Panc1 (cell line): ENCODE data around the gene GPR137.

Experiments
- CTCF ChIP-seq: fragments of 450-650 bp; IDR thresholded peaks from 2 replicates; pipeline ENCODE4 v1.5.1; 2017; ENCODE audit warnings: mild to moderate bottlenecking
- POLR2AphosphoS5 ChIP-seq: IDR thresholded peaks from 2 replicates; pipeline ENCODE4 v1.6.1; 2012; ENCODE audit warnings: mild to moderate bottlenecking, low read depth, low read length, moderate library complexity
- SIN3A ChIP-seq: IDR thresholded peaks from 2 replicates; pipeline ENCODE4 v1.6.1; 2012; ENCODE audit warnings: low read depth, mild to moderate bottlenecking, low read length, moderate library complexity, borderline replicate concordance; ENCODE audit not compliant: insufficient read depth
- TCF7L2 ChIP-seq: IDR thresholded peaks from 2 replicates; pipeline ENCODE4 v1.6.1; 2011; ENCODE audit warnings: mild to moderate bottlenecking, low read depth, low read length, inconsistent platforms
- TF ChIP-seq, protein P1 (sequence below), 2 experiments: IDR thresholded peaks; 2 replicates each; pipeline ENCODE4 v1.6.1; 2011 to 2012; ENCODE audit warnings: low read depth in 2 of 2, control low read depth in 1 of 2, low read length in 1 of 2, mild to moderate bottlenecking in 1 of 2, moderate library complexity in 1 of 2; ENCODE audit not compliant: insufficient read depth in 1 of 2

- TF ChIP-seq CTCF (no peak), SIN3A (peak; percentile 63; the same call in 1 of the 2 replicates), TCF7L2 (no peak), POLR2AphosphoS5 (peak; percentile 62; the same call in 1 of the 2 replicates)
- TF ChIP-seq, protein P1, sequence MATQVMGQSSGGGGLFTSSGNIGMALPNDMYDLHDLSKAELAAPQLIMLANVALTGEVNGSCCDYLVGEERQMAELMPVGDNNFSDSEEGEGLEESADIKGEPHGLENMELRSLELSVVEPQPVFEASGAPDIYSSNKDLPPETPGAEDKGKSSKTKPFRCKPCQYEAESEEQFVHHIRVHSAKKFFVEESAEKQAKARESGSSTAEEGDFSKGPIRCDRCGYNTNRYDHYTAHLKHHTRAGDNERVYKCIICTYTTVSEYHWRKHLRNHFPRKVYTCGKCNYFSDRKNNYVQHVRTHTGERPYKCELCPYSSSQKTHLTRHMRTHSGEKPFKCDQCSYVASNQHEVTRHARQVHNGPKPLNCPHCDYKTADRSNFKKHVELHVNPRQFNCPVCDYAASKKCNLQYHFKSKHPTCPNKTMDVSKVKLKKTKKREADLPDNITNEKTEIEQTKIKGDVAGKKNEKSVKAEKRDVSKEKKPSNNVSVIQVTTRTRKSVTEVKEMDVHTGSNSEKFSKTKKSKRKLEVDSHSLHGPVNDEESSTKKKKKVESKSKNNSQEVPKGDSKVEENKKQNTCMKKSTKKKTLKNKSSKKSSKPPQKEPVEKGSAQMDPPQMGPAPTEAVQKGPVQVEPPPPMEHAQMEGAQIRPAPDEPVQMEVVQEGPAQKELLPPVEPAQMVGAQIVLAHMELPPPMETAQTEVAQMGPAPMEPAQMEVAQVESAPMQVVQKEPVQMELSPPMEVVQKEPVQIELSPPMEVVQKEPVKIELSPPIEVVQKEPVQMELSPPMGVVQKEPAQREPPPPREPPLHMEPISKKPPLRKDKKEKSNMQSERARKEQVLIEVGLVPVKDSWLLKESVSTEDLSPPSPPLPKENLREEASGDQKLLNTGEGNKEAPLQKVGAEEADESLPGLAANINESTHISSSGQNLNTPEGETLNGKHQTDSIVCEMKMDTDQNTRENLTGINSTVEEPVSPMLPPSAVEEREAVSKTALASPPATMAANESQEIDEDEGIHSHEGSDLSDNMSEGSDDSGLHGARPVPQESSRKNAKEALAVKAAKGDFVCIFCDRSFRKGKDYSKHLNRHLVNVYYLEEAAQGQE (IDR thresholded peaks at IDR 0.05; ENCODE audit: insufficient read depth in 1 of 2, low read depth in 2 of 2, low read length in 1 of 2), result no peak
Measured at GRCh38 chr11:64246871-64247728, 38.5 kb upstream of the GPR137 start, which contains the start of gene PPP1R14B.
